Gastrocnemius medialis (tissue), 4 donors: Measurements from ENCODE around the gene AGPAT3. TPM values are rescaled to one million over a fixed set of nuclear protein-coding genes. Genes with fewer than 3 reads are reported as not detected.

Experiments
- ATAC-seq, 2 donors: fragments of 150-250 bp; one replicate each; pipeline ENCODE4 v1.9.1; 2016
- DNase-seq, 2 donors: peaks; one replicate each; pipeline ENCODE4 v3.0.0-alpha.2; 2019
- H3K27ac ChIP-seq, 4 donors: fragments of 200-600 bp; sonication (generic); 1 replicate in 1 of 4; 2 replicates in 3 of 4; pipeline ENCODE4 v1.5.1; 2016 to 2018; ENCODE audit warnings: mild to moderate bottlenecking in 2 of 4, moderate library complexity in 1 of 4
- H3K27me3 ChIP-seq, 3 donors: fragments of 200-600 bp; sonication (generic) in 2 of 3; 1 replicate in 1 of 3; 2 replicates in 2 of 3; pipeline versions ENCODE4 v1.5.1 to v1.6.0; 2016 to 2019; ENCODE audit warnings: mild to moderate bottlenecking in 1 of 3, moderate library complexity in 1 of 3
- H3K36me3 ChIP-seq, 2 donors: fragments of 200-600 bp; sonication (generic) in 1 of 2; one replicate each; pipeline ENCODE4 v1.5.1; 2017 to 2018
- H3K4me1 ChIP-seq, 2 donors: fragments of 200-600 bp; sonication (generic) in 1 of 2; one replicate each; pipeline ENCODE4 v1.5.1; 2016 to 2017; ENCODE audit warnings: mild to moderate bottlenecking in 2 of 2
- H3K4me3 ChIP-seq, 4 donors: fragments of 200-600 bp; sonication (generic) in 3 of 4; 1 replicate in 1 of 4; 2 replicates in 3 of 4; pipeline ENCODE4 v1.5.1; 2016 to 2019; ENCODE audit warnings: mild to moderate bottlenecking in 2 of 4
- H3K9me3 ChIP-seq, 3 donors: fragments of 200-600 bp; sonication (generic) in 2 of 3; 1 replicate in 1 of 3; 2 replicates in 2 of 3; pipeline ENCODE4 v1.5.1; 2016 to 2019
- CTCF ChIP-seq, 5 experiments: fragments of 450-650 bp in 3 of 5; fragments of 200-600 bp in 2 of 5; sonication (generic) in 2 of 5; IDR thresholded peaks in 4 of 5; conservative IDR thresholded peaks in 1 of 5; 1 replicate in 4 of 5; 2 replicates in 1 of 5; pipeline ENCODE4 v1.5.1; 2016 to 2019; ENCODE audit warnings: antibody characterized with exemption in 5 of 5, mild to moderate bottlenecking in 3 of 5, moderate library complexity in 3 of 5
- POLR2A ChIP-seq, 2 donors: fragments of 450-650 bp; IDR thresholded peaks; one replicate each; pipeline ENCODE4 v1.6.1; 2017; ENCODE audit warnings: antibody characterized with exemption in 2 of 2, mild to moderate bottlenecking in 2 of 2, moderate library complexity in 2 of 2
- in situ Hi-C, 4 donors: fragments of 200-750 bp; cut with MboI; loops; one replicate each; pipeline versions ENCODE4 v1.15.0 to v1.8.0; 2017; ENCODE audit warnings: low sequenced_read_pairs in 4 of 4
- intact Hi-C: fragments of 100-400 bp; cut with DNase I; formaldehyde crosslinking; loops from one replicate; pipeline ENCODE4 v1.15.1; 2023; ENCODE audit warnings: low total_unique reads
- total RNA-seq, 4 donors: library from RNA; depleted of rRNA; stranded (reverse); fragments of >200 nt; gene quantifications; one replicate each; pipeline versions ENCODE4 v1.1.0 to v1.2.3, GENCODE V29; 2016

Gene AGPAT3
- total RNA-seq, 4 donors from 2014 or later = 44.2 to 102 (median 59.3) TPM

GRCh38 chr21:44029460-44030087, 164.6 kb downstream of the AGPAT3 start:
- TF ChIP-seq POLR2A (IDR thresholded peaks at IDR 0.05) (no peak), CTCF (IDR thresholded peaks at IDR 0.05 in 4 of 5, conservative IDR thresholded peaks at IDR 0.05 in 1 of 5) (no peak)
- Histone ChIP-seq H3K27ac (no peak overlapping the region), H3K4me1 (peaks cover 11 to 18% of the 10 kb centered on the region in 2 donors), H3K36me3 (peaks cover 0 to 10% of the 10 kb centered on the region in 2 donors), H3K27me3 (no peaks in the 10 kb centered on the region), H3K9me3 (no peaks in the 10 kb centered on the region), H3K4me3 (no peak overlapping the region)
- intact Hi-C loops = no loop called here
- DNase-seq (no peak), ATAC-seq (no peak)
- in situ Hi-C loops = no loop called here

- no peak for ATAC-seq
- H3K4me3 ChIP-seq = no peak overlapping the region
- H3K27ac ChIP-seq = no peak overlapping the region
- no peaks in the 10 kb centered on the region for H3K9me3 ChIP-seq
- TF ChIP-seq POLR2A (IDR thresholded peaks at IDR 0.05) (no peak), CTCF (IDR thresholded peaks at IDR 0.05 in 4 of 5, conservative IDR thresholded peaks at IDR 0.05 in 1 of 5) (no peak)
- no peaks in the 10 kb centered on the region for H3K27me3 ChIP-seq
- no peak for DNase-seq
- in situ Hi-C loops = no loop called here
- no peaks in the 10 kb centered on the region for H3K4me1 ChIP-seq
- intact Hi-C loops = no loop called here
- H3K36me3 ChIP-seq = peaks cover 0 to 34% of the 10 kb centered on the region in 2 donors
Measured at GRCh38 chr21:44035244-44035643, 170.2 kb downstream of the AGPAT3 start.

Other genes with a start within 250 kb of the AGPAT3 start
- gene HSF2BP, start 205.7 kb upstream of the AGPAT3 start, total RNA-seq = under 1 TPM in 1 of 4 donors, not detected in 3; 0.63 TPM
- 10 to 100 TPM; 12.5 to 24.7 (median 18.9) TPM for gene RRP1B, start 205.7 kb upstream of the AGPAT3 start, total RNA-seq
- 10 to 100 TPM; 12.4 to 39.2 (median 21.9) TPM for gene PDXK, start 146.1 kb upstream of the AGPAT3 start, total RNA-seq
- gene CSTB, start 88.9 kb upstream of the AGPAT3 start, total RNA-seq = 1 to 10 TPM; 1.3 to 5.9 (median 5.2) TPM
- gene RRP1, start 75.6 kb upstream of the AGPAT3 start, total RNA-seq = 10 to 100 TPM; 17.5 to 32.0 (median 25.1) TPM
- 10 to 100 TPM; 17.9 to 32.9 (median 23.1) TPM for gene TRAPPC10, start 147.1 kb downstream of the AGPAT3 start, total RNA-seq
- 10 to 100 TPM in 1 of 4 donors, 1 to 10 TPM in 3; 3.9 to 19.2 (median 7.9) TPM for gene PWP2, start 242.2 kb downstream of the AGPAT3 start, total RNA-seq